Epidermal melanocyte (primary cell): ENCODE results near the gene GNAS.
"Not testable (repeated sequence)": the region's sequence is repeated elsewhere in the genome, so short reads cannot be mapped to it uniquely, and the experiment has no call there.

Experiments
- DNase-seq: peaks from one replicate; pipeline ENCODE4 v3.0.0; 2011; ENCODE audit warnings: low spot score; ENCODE audit not compliant: insufficient read length

Gene GNAS

GRCh38 chr20:58926802-58927489 is 74.4 kb downstream of the GNAS start:
- no peak for DNase-seq

GRCh38 chr20:58927490-58928061 is 75.1 kb downstream of the GNAS start:
- DNase-seq, result no peak

GRCh38 chr20:58930496-58930895 is 78.0 kb downstream of the GNAS start:
- DNase-seq, result no peak

- no peak for DNase-seq
Observed at GRCh38 chr20:58932170-58932569, 79.7 kb downstream of the GNAS start.

GRCh38 chr20:58938078-58938477 is 85.6 kb downstream of the GNAS start:
- no peak for DNase-seq

GRCh38 chr20:58938541-58938940 is 86.0 kb downstream of the GNAS start:
- no peak for DNase-seq

GRCh38 chr20:58941471-58941870 is 89.0 kb downstream of the GNAS start:
- no peak for DNase-seq

GRCh38 chr20:58942549-58942948 is 90.0 kb downstream of the GNAS start:
- no peak for DNase-seq

- DNase-seq, result no peak
Observed at GRCh38 chr20:58944610-58945009, 92.1 kb downstream of the GNAS start.

- no peak for DNase-seq
Observed at GRCh38 chr20:58945965-58946631, 93.6 kb downstream of the GNAS start.

- not testable (repeated sequence) for DNase-seq
Observed at GRCh38 chr20:58947797-58948388, 95.4 kb downstream of the GNAS start.

GRCh38 chr20:58950603-58951002 is 98.1 kb downstream of the GNAS start:
- no peak for DNase-seq

GRCh38 chr20:58953050-58953449 is 100.5 kb downstream of the GNAS start:
- DNase-seq, result no peak

GRCh38 chr20:58956078-58956477 is 103.6 kb downstream of the GNAS start:
- DNase-seq, result no peak

- no peak for DNase-seq
Observed at GRCh38 chr20:58959652-58960051, 107.1 kb downstream of the GNAS start.
